Stimulated activated naive B cell treated with anti-CD40 and anti-IgM and Interleukin-4, amounts not matched to agents 10 μg/mL and 1 μg/mL and 100 μg/mL, for 72 hours (primary cell): ENCODE measurements around the gene FAM210A.
"Not testable (repeated sequence)": the region's sequence is repeated elsewhere in the genome, so short reads cannot be mapped to it uniquely, and the experiment has no call there.

Source experiments
- ATAC-seq, 2 donors: fragments of 150-1000 bp; cut with Tn5 transposase; replicated peaks; 2 replicates each; pipeline ENCODE4 v1.10.0; 2021; ENCODE audit warnings: moderate library complexity in 1 of 2
- DNase-seq: peaks from one replicate; pipeline ENCODE4 v3.0.0; 2021
- H3K27ac Mint-ChIP-seq: one replicate; pipeline ENCODE4 v1.8.0; 2022; ENCODE audit warnings: mild to moderate bottlenecking, mixed read lengths
- H3K27me3 Mint-ChIP-seq, 2 donors: one replicate each; pipeline ENCODE4 v1.8.0; 2022; ENCODE audit warnings: mixed read lengths in 2 of 2
- H3K36me3 Mint-ChIP-seq, 2 donors: one replicate each; pipeline ENCODE4 v1.8.0; 2022; ENCODE audit warnings: mixed read lengths in 2 of 2, mild to moderate bottlenecking in 1 of 2
- H3K4me1 Mint-ChIP-seq, 2 donors: one replicate each; pipeline ENCODE4 v1.8.0; 2022; ENCODE audit warnings: mixed read lengths in 2 of 2, mild to moderate bottlenecking in 1 of 2
- H3K4me3 Mint-ChIP-seq, 2 donors: one replicate each; pipeline ENCODE4 v1.8.0; 2022; ENCODE audit warnings: mild to moderate bottlenecking in 2 of 2, mixed read lengths in 2 of 2, moderate library complexity in 1 of 2
- H3K9me3 Mint-ChIP-seq, 2 donors: one replicate each; pipeline ENCODE4 v1.8.0; 2022; ENCODE audit warnings: mixed read lengths in 2 of 2, mild to moderate bottlenecking in 1 of 2

FAM210A gene

GRCh38 chr18:13726232-13726971 is at the start of gene FAM210A, which contains the start of gene RNMT:
Gene FAM210A, minus strand, starts transcription at chr18:13726558. Its CDS starts 44,481 bp downstream, at chr18:13682077.
Gene RNMT, plus strand, starts transcription at chr18:13726673. Its CDS starts 4,845 bp downstream, at chr18:13731518.
- H3K27me3 Mint-ChIP-seq: no peaks in the 10 kb centered on the region
- H3K36me3 Mint-ChIP-seq: peaks cover 7 to 9% of the 10 kb centered on the region in 2 donors
- ATAC-seq: peak; percentile 96 to 97
- no peaks in the 10 kb centered on the region for H3K9me3 Mint-ChIP-seq
- peak; percentile 90 for DNase-seq
- H3K27ac Mint-ChIP-seq: peak within 1 kb of the TSS; percentile 98
- peak within 1 kb of the TSS; percentile 84 to 97 for H3K4me3 Mint-ChIP-seq
- peaks cover 23 to 38% of the 10 kb centered on the region in 2 donors for H3K4me1 Mint-ChIP-seq

GRCh38 chr18:13775058-13775457 is 48.7 kb upstream of the FAM210A start:
- Mint-ChIP-seq H3K9me3 (peaks cover 8 to 12% of the 10 kb centered on the region in 2 donors), H3K27me3 (peaks cover 9 to 11% of the 10 kb centered on the region in 2 donors), H3K27ac (no peak overlapping the region), H3K36me3 (peaks cover 0 to 2% of the 10 kb centered on the region in 2 donors), H3K4me1 (no peaks in the 10 kb centered on the region), H3K4me3 (no peak overlapping the region)
- DNase-seq (no peak), ATAC-seq (no peak)

GRCh38 chr18:13762690-13763439 is 36.5 kb upstream of the FAM210A start:
- H3K4me3 Mint-ChIP-seq: no peak overlapping the region
- peaks cover 52 to 77% of the 10 kb centered on the region in 2 donors for H3K36me3 Mint-ChIP-seq
- no peak for DNase-seq
- no peaks in the 10 kb centered on the region for H3K27me3 Mint-ChIP-seq
- no peak for ATAC-seq
- no peak overlapping the region for H3K27ac Mint-ChIP-seq
- no peaks in the 10 kb centered on the region for H3K4me1 Mint-ChIP-seq
- H3K9me3 Mint-ChIP-seq: peaks cover 26 to 35% of the 10 kb centered on the region in 2 donors

- H3K36me3 Mint-ChIP-seq: peaks cover 58 to 83% of the 10 kb centered on the region in 2 donors
- H3K4me1 Mint-ChIP-seq: no peaks in the 10 kb centered on the region
- DNase-seq (no peak), ATAC-seq (no peak)
- H3K27ac Mint-ChIP-seq: no peak overlapping the region
- no peaks in the 10 kb centered on the region for H3K27me3 Mint-ChIP-seq
- peaks cover 11 to 12% of the 10 kb centered on the region in 2 donors for H3K9me3 Mint-ChIP-seq
- no peak overlapping the region for H3K4me3 Mint-ChIP-seq
Observed at GRCh38 chr18:13760047-13760446, 33.7 kb upstream of the FAM210A start.

GRCh38 chr18:13758622-13759021 is 32.3 kb upstream of the FAM210A start:
- peaks cover 54 to 81% of the 10 kb centered on the region in 2 donors for H3K36me3 Mint-ChIP-seq
- no peak for DNase-seq
- no peak for ATAC-seq
- no peak overlapping the region for H3K27ac Mint-ChIP-seq
- H3K4me1 Mint-ChIP-seq: no peaks in the 10 kb centered on the region
- H3K9me3 Mint-ChIP-seq: peaks cover under 1 to 2% of the 10 kb centered on the region in 2 donors
- H3K27me3 Mint-ChIP-seq: no peaks in the 10 kb centered on the region
- no peak overlapping the region for H3K4me3 Mint-ChIP-seq

- DNase-seq (no peak), ATAC-seq (no peak)
- Mint-ChIP-seq H3K4me1 (no peaks in the 10 kb centered on the region), H3K27me3 (no peaks in the 10 kb centered on the region), H3K27ac (no peak overlapping the region), H3K36me3 (peaks cover 41 to 76% of the 10 kb centered on the region in 2 donors), H3K9me3 (no peaks in the 10 kb centered on the region), H3K4me3 (no peak overlapping the region)
Observed at GRCh38 chr18:13756671-13757070, 30.3 kb upstream of the FAM210A start.

- peaks cover 0 to under 1% of the 10 kb centered on the region in 2 donors for H3K9me3 Mint-ChIP-seq
- no peaks in the 10 kb centered on the region for H3K4me1 Mint-ChIP-seq
- H3K4me3 Mint-ChIP-seq: no peak overlapping the region
- ATAC-seq (no peak), DNase-seq (no peak)
- H3K27ac Mint-ChIP-seq: no peak overlapping the region
- peaks cover 43 to 77% of the 10 kb centered on the region in 2 donors for H3K36me3 Mint-ChIP-seq
- H3K27me3 Mint-ChIP-seq: no peaks in the 10 kb centered on the region
Observed at GRCh38 chr18:13756261-13756660, 29.9 kb upstream of the FAM210A start.

- DNase-seq, H3K9me3 Mint-ChIP-seq, ATAC-seq, H3K4me3 Mint-ChIP-seq, H3K27ac Mint-ChIP-seq, H3K27me3 Mint-ChIP-seq, H3K4me1 Mint-ChIP-seq: not testable (repeated sequence)
- peaks cover 56 to 83% of the 10 kb centered on the region in 2 donors for H3K36me3 Mint-ChIP-seq
Observed at GRCh38 chr18:13751599-13751998, 25.2 kb upstream of the FAM210A start.

GRCh38 chr18:13746633-13747032 is 20.3 kb upstream of the FAM210A start:
- DNase-seq (no peak), ATAC-seq (no peak)
- peaks cover 0 to 7% of the 10 kb centered on the region in 2 donors for H3K4me1 Mint-ChIP-seq
- peaks cover 45 to 69% of the 10 kb centered on the region in 2 donors for H3K36me3 Mint-ChIP-seq
- no peak overlapping the region for H3K4me3 Mint-ChIP-seq
- no peaks in the 10 kb centered on the region for H3K27me3 Mint-ChIP-seq
- H3K27ac Mint-ChIP-seq: no peak overlapping the region
- peaks cover 0 to 2% of the 10 kb centered on the region in 2 donors for H3K9me3 Mint-ChIP-seq

- Mint-ChIP-seq H3K4me1 (peaks cover 0 to 7% of the 10 kb centered on the region in 2 donors), H3K9me3 (no peaks in the 10 kb centered on the region), H3K4me3 (no peak overlapping the region), H3K36me3 (peaks cover 40 to 63% of the 10 kb centered on the region in 2 donors), H3K27me3 (no peaks in the 10 kb centered on the region), H3K27ac (peak overlapping the region; percentile 21)
- no peak for ATAC-seq
- no peak for DNase-seq
Observed at GRCh38 chr18:13745696-13746095, 19.3 kb upstream of the FAM210A start.

- no peak for ATAC-seq
- H3K4me1 Mint-ChIP-seq: peaks cover 3 to 5% of the 10 kb centered on the region in 2 donors
- H3K27ac Mint-ChIP-seq: no peak overlapping the region
- H3K27me3 Mint-ChIP-seq: no peaks in the 10 kb centered on the region
- peaks cover 0 to 2% of the 10 kb centered on the region in 2 donors for H3K9me3 Mint-ChIP-seq
- H3K4me3 Mint-ChIP-seq: no peak overlapping the region
- no peak for DNase-seq
- peaks cover 33 to 41% of the 10 kb centered on the region in 2 donors for H3K36me3 Mint-ChIP-seq
Observed at GRCh38 chr18:13735681-13736080, 9.3 kb upstream of the FAM210A start.

- DNase-seq (no peak), ATAC-seq (no peak)
- Mint-ChIP-seq H3K27ac (no peak overlapping the region), H3K9me3 (peaks cover 0 to 2% of the 10 kb centered on the region in 2 donors), H3K36me3 (peaks cover 13 to 18% of the 10 kb centered on the region in 2 donors), H3K4me3 (no peak overlapping the region), H3K4me1 (peaks cover 16 to 25% of the 10 kb centered on the region in 2 donors), H3K27me3 (no peaks in the 10 kb centered on the region)
Observed at GRCh38 chr18:13730481-13730880, 4.1 kb upstream of the FAM210A start.

GRCh38 chr18:13726972-13727331 is 594 bp upstream of the FAM210A start:
- Mint-ChIP-seq H3K36me3 (peaks cover 9 to 12% of the 10 kb centered on the region in 2 donors), H3K4me3 (peak overlapping the region; percentile 84 to 97), H3K4me1 (peaks cover 25 to 41% of the 10 kb centered on the region in 2 donors), H3K9me3 (no peaks in the 10 kb centered on the region), H3K27me3 (no peaks in the 10 kb centered on the region), H3K27ac (peak overlapping the region; percentile 98)
- ATAC-seq (peak; percentile 27 to 28), DNase-seq (no peak)

- ATAC-seq: no peak
- no peaks in the 10 kb centered on the region for H3K27me3 Mint-ChIP-seq
- peaks cover 22 to 37% of the 10 kb centered on the region in 2 donors for H3K4me1 Mint-ChIP-seq
- no peaks in the 10 kb centered on the region for H3K9me3 Mint-ChIP-seq
- peak overlapping the region; percentile 84 to 97 for H3K4me3 Mint-ChIP-seq
- peaks cover 4 to 7% of the 10 kb centered on the region in 2 donors for H3K36me3 Mint-ChIP-seq
- peak overlapping the region; percentile 98 for H3K27ac Mint-ChIP-seq
- DNase-seq: no peak
Observed at GRCh38 chr18:13725566-13726231, 659 bp downstream of the FAM210A start.
